HL-60 (cell line): ENCODE measurements around the gene KCNMA1.

Experiments used
- CTCF ChIP-seq: IDR thresholded peaks from one replicate; pipeline ENCODE4 v1.5.1; 2011; ENCODE audit warnings: low read length, control low read depth, inconsistent platforms; ENCODE audit not compliant: insufficient read depth
- POLR2AphosphoS5 ChIP-seq: IDR thresholded peaks from 2 replicates; pipeline ENCODE4 v1.6.1; 2012; ENCODE audit warnings: low read depth

GRCh38 chr10:77583527-77583926 is 54.1 kb downstream of the KCNMA1 start:
- TF ChIP-seq CTCF (no peak), POLR2AphosphoS5 (no peak)
